A549 (cell line): Measurements from ENCODE around the gene SH3RF1.

Experiments
- CBX8 ChIP-seq: fragments of 200-600 bp; sonication (generic); IDR thresholded peaks from 2 replicates; pipeline ENCODE4 v1.6.1; 2016
- CEBPB ChIP-seq, 2 experiments: fragments of >200 bp in 1 of 2; sonication (Bioruptor Twin) in 1 of 2; formaldehyde crosslinking in 1 of 2; IDR thresholded peaks; 2 replicates each; pipeline ENCODE4 v1.6.1; 2012 to 2016
- CTCF ChIP-seq: fragments of >200 bp; sonication (Bioruptor Twin); formaldehyde crosslinking; IDR thresholded peaks from 3 replicates; pipeline ENCODE4 v1.5.1; 2016
- GATA3 ChIP-seq: IDR thresholded peaks from 2 replicates; pipeline ENCODE4 v1.6.1; 2012; ENCODE audit warnings: borderline replicate concordance
- NPAS2 ChIP-seq: fragments of 250-450 bp; sonication (Bioruptor Pico); IDR thresholded peaks from 2 replicates; pipeline ENCODE4 v1.8.0; 2022; ENCODE audit warnings: mild to moderate bottlenecking, moderate library complexity, borderline replicate concordance
- POLR2A ChIP-seq: IDR thresholded peaks from 2 replicates; pipeline ENCODE4 v1.6.1; 2012; ENCODE audit warnings: mild to moderate bottlenecking, low read length
- RCOR1 ChIP-seq: fragments of 150-350 bp; IDR thresholded peaks from 2 replicates; pipeline ENCODE4 v1.6.1; 2014; ENCODE audit warnings: antibody characterized with exemption, low read length, low read depth
- USF2 ChIP-seq: fragments of 450-650 bp; IDR thresholded peaks from 2 replicates; pipeline ENCODE4 v1.6.1; 2014; ENCODE audit warnings: antibody characterized with exemption

GRCh38 chr4:169120624-169121023, 150.1 kb downstream of the SH3RF1 start:
- TF ChIP-seq CTCF (no peak), POLR2A (no peak), CBX8 (no peak), RCOR1 (no peak), CEBPB (IDR thresholded peaks at IDR 0.05) (no peak), USF2 (no peak), NPAS2 (CRISPR knock-in tag) (no peak), GATA3 (no peak)
